Activated CD4-positive, alpha-beta memory T cell treated with anti-CD3 and anti-CD28 coated beads, Interleukin-2, amount 10 ng/mL, durations not matched to agents 7 days and 5 days (primary cell): ENCODE measurements around the gene FAM162A. TPM values are rescaled to one million over a fixed set of nuclear protein-coding genes. Genes with fewer than 3 reads are reported as not detected.

Experiments used
- CTCF ChIA-PET: fragments of 350-600 bp; sonication (Branson Sonifier 250); formaldehyde crosslinking; loops from one replicate; lab custom pipeline; 2021; ENCODE audit warnings: antibody characterized with exemption, inconsistent platforms; lab: Charles Lee
- POLR2A ChIA-PET: fragments of 350-600 bp; sonication (Branson Sonifier 250); formaldehyde crosslinking; loops from one replicate; lab custom pipeline; 2021; ENCODE audit warnings: antibody characterized with exemption; lab: Charles Lee
- DNase-seq: peaks from one replicate; pipeline ENCODE4 v3.0.0-alpha.2; 2020
- H3K27ac Mint-ChIP-seq: one replicate; pipeline ENCODE4 v1.8.0; 2021; ENCODE audit warnings: mild to moderate bottlenecking, mixed read lengths
- H3K27me3 Mint-ChIP-seq: one replicate; pipeline ENCODE4 v1.8.0; 2021; ENCODE audit warnings: mixed read lengths
- H3K36me3 Mint-ChIP-seq: one replicate; pipeline ENCODE4 v1.8.0; 2021; ENCODE audit warnings: low read depth, mixed read lengths
- H3K4me1 Mint-ChIP-seq: one replicate; pipeline ENCODE4 v1.8.0; 2021; ENCODE audit warnings: mixed read lengths
- H3K4me3 Mint-ChIP-seq: one replicate; pipeline ENCODE4 v1.8.0; 2021; ENCODE audit warnings: mild to moderate bottlenecking, mixed read lengths
- H3K9me3 Mint-ChIP-seq: one replicate; pipeline ENCODE4 v1.8.0; 2021; ENCODE audit warnings: mixed read lengths
- total RNA-seq, 2 experiments: library from RNA; stranded (reverse); gene quantifications; one replicate each; pipeline ENCODE4 v1.2.3, GENCODE V29; 2021

Gene FAM162A
- 10 to 100 TPM; 74.5 to 77.5 TPM for total RNA-seq

- peak; percentile 95 for DNase-seq
- peak within 1 kb of the TSS; percentile 88 for H3K4me3 Mint-ChIP-seq
- peak within 1 kb of the TSS; percentile 86 for H3K27ac Mint-ChIP-seq
- H3K27me3 Mint-ChIP-seq = no peaks in the 10 kb centered on the region
- peaks cover 53% of the 10 kb centered on the region for H3K4me1 Mint-ChIP-seq
- ChIA-PET CTCF (interaction anchor here (0.6 to 3.7 kb wide), 37 partner anchors 9 to 830 kb away, joined by 3 to 59 read pairs (median 3); partner anchors contain the start of genes DTX3L, KPNA1, PARP9 and WDR5B), POLR2A (interaction anchor here (0.6 to 5.4 kb wide), 23 partner anchors 9 to 838 kb away, joined by 3 to 63 read pairs (median 7); partner anchors contain the start of genes DTX3L, KPNA1, PARP14 and PARP15)
- H3K9me3 Mint-ChIP-seq = no peaks in the 10 kb centered on the region
- H3K36me3 Mint-ChIP-seq = peaks cover 17% of the 10 kb centered on the region
Measured at GRCh38 chr3:122383771-122384697, at the start of gene FAM162A. Gene FAM162A, plus strand, starts transcription at chr3:122384182. Its CDS starts 84 bp downstream, at chr3:122384266.

DNA sequence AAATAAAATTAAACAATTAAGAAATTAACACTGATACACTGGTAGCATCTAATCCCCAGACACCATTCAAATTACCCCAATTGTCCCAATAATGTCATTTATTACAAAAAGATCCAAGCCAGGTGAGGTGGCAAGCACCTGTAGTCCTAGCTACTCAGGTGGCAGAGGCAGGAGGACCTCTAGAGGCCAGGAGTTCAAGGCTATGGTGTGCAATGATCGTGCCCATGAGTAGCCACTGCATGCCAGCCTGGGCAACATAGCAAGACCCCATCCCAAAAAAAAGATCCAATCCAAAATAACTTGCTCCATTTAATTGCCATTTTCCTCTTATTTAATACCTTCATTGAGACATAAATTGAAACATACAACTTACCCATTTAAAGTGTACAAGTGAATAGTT is 41.2 kb upstream of the FAM162A start:
- Mint-ChIP-seq H3K9me3 (peaks cover 6% of the 10 kb centered on the region), H3K4me3 (no peak overlapping the region), H3K4me1 (no peaks in the 10 kb centered on the region), H3K27ac (no peak overlapping the region), H3K27me3 (peaks cover 11% of the 10 kb centered on the region), H3K36me3 (peaks cover under 1% of the 10 kb centered on the region)
- ChIA-PET POLR2A (no interaction called here), CTCF (no interaction called here)
- DNase-seq = no peak

DNA sequence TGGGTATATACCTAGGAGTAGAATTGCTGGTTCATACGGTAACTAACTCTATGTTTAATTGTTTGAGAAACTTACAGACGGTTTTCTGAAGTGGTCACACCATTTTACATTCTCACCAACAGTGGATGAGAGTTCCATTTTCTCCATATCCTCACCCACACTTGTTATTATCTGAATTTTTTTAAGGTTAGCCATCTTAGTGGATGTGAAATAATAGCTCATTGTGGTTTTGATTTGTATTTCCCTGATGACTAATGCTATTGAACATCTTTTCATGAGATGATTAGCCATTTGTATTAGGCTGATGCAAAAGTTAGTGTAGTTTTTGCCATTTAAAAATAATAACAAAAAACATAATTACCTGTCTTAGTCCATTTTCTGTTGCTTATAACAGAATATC is 40.3 kb upstream of the FAM162A start:
- H3K27ac Mint-ChIP-seq = no peak overlapping the region
- no peak overlapping the region for H3K4me3 Mint-ChIP-seq
- peaks cover 10% of the 10 kb centered on the region for H3K27me3 Mint-ChIP-seq
- H3K4me1 Mint-ChIP-seq = no peaks in the 10 kb centered on the region
- H3K9me3 Mint-ChIP-seq = peaks cover 6% of the 10 kb centered on the region
- ChIA-PET CTCF (no interaction called here), POLR2A (no interaction called here)
- H3K36me3 Mint-ChIP-seq = peaks cover 4% of the 10 kb centered on the region
- DNase-seq = no peak

GRCh38 chr3:122349171-122349570 is 34.8 kb upstream of the FAM162A start:
- CTCF ChIA-PET = interaction anchor here (0.7 kb wide), 1 partner anchor 57 kb away, joined by 3 read pairs; no protein-coding TSS in a partner anchor
- DNase-seq = no peak
- no peaks in the 10 kb centered on the region for H3K9me3 Mint-ChIP-seq
- H3K27ac Mint-ChIP-seq = no peak overlapping the region
- no peaks in the 10 kb centered on the region for H3K27me3 Mint-ChIP-seq
- no peaks in the 10 kb centered on the region for H3K4me1 Mint-ChIP-seq
- no peak overlapping the region for H3K4me3 Mint-ChIP-seq
- peaks cover 4% of the 10 kb centered on the region for H3K36me3 Mint-ChIP-seq
- POLR2A ChIA-PET = no interaction called here

DNA sequence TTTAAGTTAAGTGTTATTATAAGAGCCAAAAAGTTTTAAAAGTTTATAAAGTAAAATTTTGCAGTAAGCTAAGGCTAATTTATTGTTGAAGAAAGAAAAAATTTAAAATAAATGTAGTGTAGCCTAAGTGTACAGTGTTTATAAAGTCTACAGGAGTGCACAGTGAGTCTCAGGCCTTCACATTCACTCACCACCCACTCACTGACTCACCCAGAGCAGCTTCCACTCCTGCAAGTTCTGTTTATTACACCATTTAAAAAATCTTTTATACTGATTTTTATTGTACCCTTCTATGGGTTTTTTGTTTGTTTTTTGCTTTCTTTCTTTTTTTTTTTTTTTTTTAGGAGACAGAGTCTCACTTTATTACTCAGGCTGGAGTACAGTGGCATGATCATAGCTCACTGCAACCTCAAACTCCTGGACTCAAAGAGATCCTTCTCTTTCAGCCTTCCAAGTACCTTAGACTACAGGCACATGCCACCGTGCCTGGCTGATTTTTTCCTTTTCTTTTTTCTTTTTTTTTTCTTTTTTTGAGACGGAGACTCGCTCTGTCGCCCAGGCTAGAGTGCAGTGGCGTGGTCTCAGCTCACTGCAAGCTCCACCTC is 33.1 kb upstream of the FAM162A start:
- Mint-ChIP-seq H3K27ac (no peak overlapping the region), H3K4me3 (no peak overlapping the region), H3K4me1 (no peaks in the 10 kb centered on the region), H3K9me3 (no peaks in the 10 kb centered on the region), H3K27me3 (no peaks in the 10 kb centered on the region), H3K36me3 (peaks cover 4% of the 10 kb centered on the region)
- CTCF ChIA-PET = interaction anchor here (0.7 kb wide), 1 partner anchor 388 kb away, joined by 4 read pairs; no protein-coding TSS in a partner anchor
- DNase-seq = no peak
- POLR2A ChIA-PET = no interaction called here

GRCh38 chr3:122351612-122352011 is 32.4 kb upstream of the FAM162A start:
- Mint-ChIP-seq H3K4me1 (no peaks in the 10 kb centered on the region), H3K27ac (no peak overlapping the region), H3K4me3 (no peak overlapping the region), H3K9me3 (no peaks in the 10 kb centered on the region), H3K27me3 (no peaks in the 10 kb centered on the region), H3K36me3 (peaks cover 4% of the 10 kb centered on the region)
- POLR2A ChIA-PET = no interaction called here
- CTCF ChIA-PET = no interaction called here
- no peak for DNase-seq

GRCh38 chr3:122353215-122353614 is 30.8 kb upstream of the FAM162A start:
- Mint-ChIP-seq H3K36me3 (no peaks in the 10 kb centered on the region), H3K9me3 (no peaks in the 10 kb centered on the region), H3K27me3 (no peaks in the 10 kb centered on the region), H3K4me1 (no peaks in the 10 kb centered on the region), H3K4me3 (no peak overlapping the region), H3K27ac (no peak overlapping the region)
- CTCF ChIA-PET = interaction anchor here (0.7 to 1.2 kb wide), 2 partner anchors 10 to 42 kb away, joined by 3 read pairs; no protein-coding TSS in a partner anchor
- POLR2A ChIA-PET = no interaction called here
- DNase-seq = no peak

DNA sequence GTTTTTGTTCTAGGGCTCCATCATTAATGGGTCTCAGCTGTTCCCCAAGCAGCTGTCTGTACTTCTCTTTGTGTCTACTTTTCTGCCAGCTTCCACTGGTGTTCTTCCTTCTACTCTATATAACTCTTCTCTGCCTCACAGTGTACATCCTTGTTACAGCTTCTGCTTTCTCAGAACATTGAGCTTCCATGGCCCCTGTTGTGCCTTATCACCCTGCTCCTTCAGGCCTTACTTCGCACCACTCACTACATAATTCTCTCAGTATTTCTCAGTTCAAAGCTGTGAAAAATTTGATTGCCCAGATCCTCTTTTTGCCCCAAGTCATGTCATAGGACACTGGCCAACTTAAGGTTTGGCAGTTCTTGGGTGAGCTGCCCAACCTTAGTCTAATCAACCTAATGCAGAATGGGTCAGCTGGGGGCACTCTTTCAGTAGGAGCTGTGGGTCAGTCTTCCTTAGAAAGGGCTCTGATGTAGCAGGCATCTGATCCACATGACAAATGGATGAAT is 30.0 kb upstream of the FAM162A start:
- Mint-ChIP-seq H3K4me1 (peaks cover 7% of the 10 kb centered on the region), H3K36me3 (peaks cover 7% of the 10 kb centered on the region), H3K4me3 (no peak overlapping the region), H3K27ac (no peak overlapping the region), H3K9me3 (no peaks in the 10 kb centered on the region), H3K27me3 (no peaks in the 10 kb centered on the region)
- ChIA-PET POLR2A (no interaction called here), CTCF (interaction anchor here (1.2 kb wide), 1 partner anchor 9 kb away, joined by 3 read pairs; no protein-coding TSS in a partner anchor)
- no peak for DNase-seq

- H3K36me3 Mint-ChIP-seq = peaks cover 12% of the 10 kb centered on the region
- no peaks in the 10 kb centered on the region for H3K9me3 Mint-ChIP-seq
- H3K4me1 Mint-ChIP-seq = peaks cover 7% of the 10 kb centered on the region
- DNase-seq = no peak
- no peaks in the 10 kb centered on the region for H3K27me3 Mint-ChIP-seq
- POLR2A ChIA-PET = interaction anchor here (1.2 kb wide), 1 partner anchor 49 kb away, joined by 3 read pairs; no protein-coding TSS in a partner anchor
- H3K27ac Mint-ChIP-seq = no peak overlapping the region
- H3K4me3 Mint-ChIP-seq = no peak overlapping the region
- CTCF ChIA-PET = interaction anchor here (0.5 kb wide), 1 partner anchor 25 kb away, joined by 3 read pairs; no protein-coding TSS in a partner anchor
Measured at GRCh38 chr3:122355612-122356011, 28.4 kb upstream of the FAM162A start.

GRCh38 chr3:122356402-122356801 is 27.6 kb upstream of the FAM162A start:
- Mint-ChIP-seq H3K27me3 (no peaks in the 10 kb centered on the region), H3K4me1 (peaks cover 7% of the 10 kb centered on the region), H3K36me3 (peaks cover 12% of the 10 kb centered on the region), H3K27ac (no peak overlapping the region), H3K4me3 (no peak overlapping the region), H3K9me3 (no peaks in the 10 kb centered on the region)
- POLR2A ChIA-PET = interaction anchor here (1.2 kb wide), 1 partner anchor 50 kb away, joined by 3 read pairs; no protein-coding TSS in a partner anchor
- CTCF ChIA-PET = interaction anchor here (0.6 to 1.4 kb wide), 2 partner anchors 50 to 131 kb away, joined by 4 to 5 read pairs; no protein-coding TSS in a partner anchor
- DNase-seq = peak; percentile 37

DNA sequence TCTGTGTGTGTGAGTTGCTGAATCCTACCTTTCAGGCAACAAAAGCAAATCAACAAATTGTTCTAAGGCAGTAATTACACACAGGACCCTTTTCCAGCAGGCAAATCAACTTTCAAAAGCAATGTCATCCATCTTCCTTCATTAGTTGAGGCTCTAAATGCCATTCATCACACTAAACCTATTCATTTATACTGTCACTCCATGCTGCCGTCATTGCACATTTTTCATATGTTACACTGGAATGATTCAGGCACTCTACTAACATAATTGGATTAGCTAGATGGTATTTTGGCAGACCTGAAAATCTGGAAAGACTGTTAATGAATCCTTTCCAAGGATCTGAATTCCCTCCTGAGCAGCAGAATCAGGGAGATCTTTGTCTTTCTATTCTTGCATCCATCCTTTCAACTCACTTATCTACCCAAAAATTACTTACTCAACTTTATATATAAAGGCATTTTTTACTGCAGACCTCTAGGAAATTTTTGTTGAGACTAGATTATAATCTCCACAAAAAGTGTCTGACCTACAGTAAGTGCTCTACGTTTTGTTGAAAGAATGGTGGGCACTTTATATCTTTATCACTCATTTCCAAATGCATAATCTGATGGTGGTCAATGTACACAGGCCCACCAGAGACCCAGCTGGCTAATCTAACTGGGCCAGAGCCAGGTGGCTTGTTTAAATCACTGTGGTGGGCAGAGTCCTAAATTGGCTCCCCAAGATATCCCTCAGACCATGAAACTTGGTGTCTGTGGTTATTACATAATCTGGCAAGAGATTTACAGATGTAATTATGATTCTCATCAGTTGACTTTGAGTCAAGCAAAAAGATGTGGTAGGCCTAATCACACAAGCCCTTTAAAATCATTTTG is 25.9 kb upstream of the FAM162A start:
- H3K4me1 Mint-ChIP-seq = peaks cover 7% of the 10 kb centered on the region
- no peak for DNase-seq
- no peaks in the 10 kb centered on the region for H3K9me3 Mint-ChIP-seq
- no peak overlapping the region for H3K4me3 Mint-ChIP-seq
- POLR2A ChIA-PET = interaction anchor here (0.5 kb wide), 1 partner anchor 263 kb away, joined by 3 read pairs; no protein-coding TSS in a partner anchor
- H3K27ac Mint-ChIP-seq = no peak overlapping the region
- CTCF ChIA-PET = interaction anchor here (1.7 to 2.4 kb wide), 2 partner anchors 52 to 257 kb away, joined by 5 to 6 read pairs; no protein-coding TSS in a partner anchor
- H3K27me3 Mint-ChIP-seq = no peaks in the 10 kb centered on the region
- peaks cover 16% of the 10 kb centered on the region for H3K36me3 Mint-ChIP-seq

DNA sequence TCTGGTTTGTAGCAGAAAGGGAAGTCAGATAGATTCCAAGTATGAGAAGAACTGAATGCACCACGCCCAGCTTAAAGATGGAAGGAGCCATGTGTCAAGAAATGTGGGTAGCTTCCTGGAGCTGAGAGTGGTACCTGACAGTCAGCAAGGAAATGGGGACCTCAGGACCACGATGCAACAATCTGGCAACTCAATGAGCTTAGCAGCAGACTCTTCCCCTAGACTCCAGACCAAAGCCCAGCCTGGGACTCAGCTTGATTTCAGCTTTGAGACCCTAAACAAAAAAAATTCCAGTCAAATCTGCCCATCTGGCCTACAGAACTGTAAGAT is 25.3 kb upstream of the FAM162A start:
- H3K4me1 Mint-ChIP-seq = peaks cover 7% of the 10 kb centered on the region
- ChIA-PET CTCF (interaction anchor here (1.7 to 2.4 kb wide), 2 partner anchors 52 to 257 kb away, joined by 5 to 6 read pairs; no protein-coding TSS in a partner anchor), POLR2A (interaction anchor here (0.5 kb wide), 1 partner anchor 263 kb away, joined by 3 read pairs; no protein-coding TSS in a partner anchor)
- H3K27ac Mint-ChIP-seq = no peak overlapping the region
- H3K36me3 Mint-ChIP-seq = peaks cover 22% of the 10 kb centered on the region
- no peak for DNase-seq
- H3K9me3 Mint-ChIP-seq = no peaks in the 10 kb centered on the region
- no peaks in the 10 kb centered on the region for H3K27me3 Mint-ChIP-seq
- no peak overlapping the region for H3K4me3 Mint-ChIP-seq
